Fibroblast of lung (primary cell): ENCODE results near the gene FOLR2.

Source experiments
- CTCF ChIP-seq, 2 donors: IDR thresholded peaks in 1 of 2; conservative IDR thresholded peaks in 1 of 2; 1 replicate in 1 of 2; 2 replicates in 1 of 2; pipeline ENCODE4 v1.5.1; 2011 to 2012; ENCODE audit warnings: low read length in 2 of 2, control low read depth in 1 of 2, inconsistent platforms in 1 of 2, low read depth in 1 of 2, mild to moderate bottlenecking in 1 of 2
- EZH2 ChIP-seq: IDR thresholded peaks from 2 replicates; pipeline ENCODE4 v1.5.1; 2012; ENCODE audit warnings: low read length, control low read depth, mild to moderate bottlenecking; ENCODE audit errors: missing control alignments

- no peak for TF ChIP-seq CTCF (conservative IDR thresholded peaks at IDR 0.05 in 1 of 2, IDR thresholded peaks at IDR 0.05 in 1 of 2; ENCODE audit: low read depth in 1 of 2, low read length in 2 of 2)
- no peak for TF ChIP-seq EZH2
Measured at GRCh38 chr11:72247584-72247983, 31.0 kb downstream of the FOLR2 start.
